Measurements from ENCODE around the gene CD300A. TPM values are rescaled to one million over a fixed set of nuclear protein-coding genes. Genes with fewer than 3 reads are reported as not detected.

CD300A gene
- total RNA-seq, 1 donor from 2014 or later: 0.71 TPM

DNA sequence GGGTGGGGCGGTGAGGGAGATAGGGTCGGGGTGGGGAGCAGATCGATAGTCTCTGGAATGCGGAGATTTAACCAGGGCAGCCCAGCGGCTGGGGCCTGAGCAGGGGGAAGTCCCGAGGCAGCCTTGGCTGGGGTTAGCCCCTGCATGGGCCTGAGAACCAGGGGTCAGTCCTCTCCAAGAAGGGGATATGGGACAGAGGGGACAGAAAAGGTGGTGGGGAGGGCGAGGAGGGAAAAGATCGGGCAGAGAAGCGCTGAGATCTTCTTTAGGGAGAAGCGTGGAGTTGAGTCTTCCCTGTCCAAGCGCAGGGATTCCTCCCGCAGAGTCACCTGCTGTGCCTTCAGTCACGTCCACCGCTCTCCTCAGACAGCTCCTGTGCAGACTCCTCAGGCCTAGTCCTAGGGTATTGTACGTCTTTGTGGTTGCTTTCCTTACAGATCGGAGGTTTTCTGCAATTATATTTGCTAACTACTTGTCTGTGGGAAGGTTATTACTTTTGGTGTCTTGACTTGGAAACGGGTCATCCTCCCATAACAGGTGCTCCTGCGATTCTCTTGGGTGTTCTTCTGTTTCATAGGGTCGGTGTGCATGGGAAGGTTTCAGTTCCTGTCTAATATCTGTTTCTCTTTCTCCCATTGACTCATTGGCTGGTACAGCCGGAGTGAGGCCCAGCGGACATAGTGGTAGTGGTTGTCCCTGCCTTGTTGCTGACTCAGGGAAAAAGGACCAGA, 952 bp downstream of the CD300A start:
- POLR2A ChIA-PET: interaction anchor here (0.5 kb wide), 1 partner anchor 23 kb away, joined by 4 read pairs; no protein-coding TSS in a partner anchor
- peak overlapping the region; percentile 4 for H3K27ac Mint-ChIP-seq
- intact Hi-C loops (cut with micrococcal nuclease): loop anchor here (2.0 kb wide), 1 partner anchor 65 kb away; no protein-coding TSS in a partner anchor
- peaks cover 6% of the 10 kb centered on the region for H3K27me3 Mint-ChIP-seq
- H3K36me3 Mint-ChIP-seq (ENCODE audit: low read depth): no peaks in the 10 kb centered on the region
- no peak for DNase-seq
- ATAC-seq (ENCODE audit: low read depth): peak; percentile 80
- H3K4me1 Mint-ChIP-seq: peaks cover 22% of the 10 kb centered on the region
- peak overlapping the region; percentile 82 for H3K4me3 Mint-ChIP-seq
- no peak for TF ChIP-seq CTCF (IDR thresholded peaks at IDR 0.05)
- no peaks in the 10 kb centered on the region for H3K9me3 Mint-ChIP-seq
- CTCF ChIA-PET: interaction anchor here (0.6 kb wide), 1 partner anchor 94 kb away, joined by 3 read pairs; no protein-coding TSS in a partner anchor

DNA sequence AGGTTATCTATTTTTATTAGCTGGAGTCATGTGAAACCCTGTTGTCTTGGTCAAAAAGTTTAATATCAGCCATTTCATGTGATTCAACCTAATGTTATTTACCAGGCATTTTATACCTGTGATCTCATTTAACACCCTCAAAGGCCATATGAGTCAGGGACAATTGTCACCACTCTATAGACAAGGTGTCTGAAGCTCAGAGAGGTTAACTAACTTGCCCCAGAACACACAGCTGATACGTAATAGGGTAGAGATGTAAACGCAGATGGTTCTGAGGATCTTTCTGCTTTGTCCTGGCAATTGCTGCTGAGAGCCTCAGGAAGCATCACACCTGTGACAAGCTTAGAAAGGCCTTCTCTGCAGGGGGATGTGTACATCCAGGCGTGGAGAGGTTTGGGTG, 4.9 kb downstream of the CD300A start:
- DNase-seq (no peak), ATAC-seq (ENCODE audit: low read depth) (no peak)
- intact Hi-C loops (cut with micrococcal nuclease): no loop called here
- Mint-ChIP-seq H3K4me1 (peaks cover 11% of the 10 kb centered on the region), H3K27me3 (peaks cover 6% of the 10 kb centered on the region), H3K4me3 (no peak overlapping the region), H3K36me3 (ENCODE audit: low read depth) (peaks cover 9% of the 10 kb centered on the region), H3K9me3 (peaks cover 9% of the 10 kb centered on the region), H3K27ac (no peak overlapping the region)
- TF ChIP-seq CTCF (IDR thresholded peaks at IDR 0.05): no peak
- POLR2A ChIA-PET: no interaction called here
- CTCF ChIA-PET: interaction anchor here (1.6 to 1.8 kb wide), 2 partner anchors 14 to 92 kb away, joined by 4 read pairs; no protein-coding TSS in a partner anchor

GRCh38 chr17:74472890-74473289, 6.5 kb downstream of the CD300A start:
- H3K4me1 Mint-ChIP-seq: peaks cover 4% of the 10 kb centered on the region
- ATAC-seq (ENCODE audit: low read depth) (no peak), DNase-seq (no peak)
- no peak overlapping the region for H3K27ac Mint-ChIP-seq
- H3K9me3 Mint-ChIP-seq: peaks cover 11% of the 10 kb centered on the region
- no peak for TF ChIP-seq CTCF (IDR thresholded peaks at IDR 0.05)
- H3K27me3 Mint-ChIP-seq: peaks cover 6% of the 10 kb centered on the region
- intact Hi-C loops (cut with micrococcal nuclease): no loop called here
- H3K4me3 Mint-ChIP-seq: no peak overlapping the region
- ChIA-PET CTCF (no interaction called here), POLR2A (no interaction called here)
- H3K36me3 Mint-ChIP-seq (ENCODE audit: low read depth): peaks cover 11% of the 10 kb centered on the region

DNA sequence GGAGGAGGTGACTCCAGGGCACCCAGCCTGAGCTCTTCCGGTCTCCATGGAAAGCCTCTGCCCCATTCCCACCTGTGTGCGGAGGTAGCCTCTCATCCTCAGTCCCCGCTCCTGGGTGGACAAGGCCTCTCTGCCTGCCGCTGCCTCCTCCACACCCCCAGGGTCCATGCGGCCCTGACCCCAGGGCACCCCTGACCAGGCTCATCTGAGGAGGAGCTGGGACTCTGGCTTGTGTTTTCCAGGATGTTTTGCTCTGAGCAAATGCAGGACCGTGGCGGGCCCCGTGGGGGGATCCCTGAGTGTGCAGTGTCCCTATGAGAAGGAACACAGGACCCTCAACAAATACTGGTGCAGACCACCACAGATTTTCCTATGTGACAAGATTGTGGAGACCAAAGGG, 6.9 kb downstream of the CD300A start:
- no peak overlapping the region for H3K27ac Mint-ChIP-seq
- peaks cover 11% of the 10 kb centered on the region for H3K9me3 Mint-ChIP-seq
- DNase-seq: no peak
- intact Hi-C loops (cut with micrococcal nuclease): no loop called here
- no peak overlapping the region for H3K4me3 Mint-ChIP-seq
- ATAC-seq (ENCODE audit: low read depth): no peak
- peaks cover 11% of the 10 kb centered on the region for H3K36me3 Mint-ChIP-seq (ENCODE audit: low read depth)
- H3K27me3 Mint-ChIP-seq: peaks cover 6% of the 10 kb centered on the region
- POLR2A ChIA-PET: no interaction called here
- peaks cover 5% of the 10 kb centered on the region for H3K4me1 Mint-ChIP-seq
- CTCF ChIA-PET: no interaction called here
- no peak for TF ChIP-seq CTCF (IDR thresholded peaks at IDR 0.05)

DNA sequence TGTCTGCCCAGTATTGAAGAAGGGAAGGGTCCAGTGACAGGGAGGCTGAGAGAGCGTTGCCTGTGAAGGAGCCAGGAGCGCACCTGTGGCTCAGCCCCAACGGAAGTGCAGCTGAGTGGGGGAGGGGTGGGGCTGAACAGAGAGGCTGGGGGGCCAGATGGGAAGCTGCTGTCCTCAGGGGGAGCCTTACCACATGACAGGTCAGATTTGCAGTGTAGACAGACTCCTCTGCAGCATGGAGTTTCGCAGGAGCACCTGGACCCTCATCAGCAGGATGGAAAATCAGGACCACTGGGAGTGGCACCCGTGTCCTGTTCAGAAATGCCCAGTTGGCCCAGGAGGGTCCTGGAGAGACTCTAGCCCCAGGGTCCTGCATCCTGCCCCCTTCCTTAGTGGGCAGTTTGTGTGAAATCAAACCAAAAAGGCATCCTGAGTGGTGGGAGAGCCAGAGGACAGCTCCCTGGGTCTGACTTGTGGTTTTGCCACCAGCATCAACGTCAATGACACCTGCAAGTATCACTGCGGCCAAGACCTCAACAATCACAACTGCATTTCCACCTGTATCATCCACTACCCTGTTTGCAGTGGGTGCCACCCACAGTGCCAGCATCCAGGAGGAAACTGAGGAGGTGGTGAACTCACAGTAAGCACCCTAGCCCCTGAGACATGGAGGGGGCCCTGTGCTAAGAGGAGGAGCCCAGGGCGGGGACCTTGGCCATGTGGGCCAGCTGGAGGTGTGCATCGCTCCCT, 7.8 kb downstream of the CD300A start:
- no peak for DNase-seq
- no peak for ATAC-seq (ENCODE audit: low read depth)
- H3K27me3 Mint-ChIP-seq: peaks cover 6% of the 10 kb centered on the region
- no peak for TF ChIP-seq CTCF (IDR thresholded peaks at IDR 0.05)
- intact Hi-C loops (cut with micrococcal nuclease): no loop called here
- ChIA-PET CTCF (no interaction called here), POLR2A (no interaction called here)
- H3K9me3 Mint-ChIP-seq: peaks cover 11% of the 10 kb centered on the region
- H3K4me1 Mint-ChIP-seq: peaks cover 14% of the 10 kb centered on the region
- H3K4me3 Mint-ChIP-seq: no peak overlapping the region
- H3K36me3 Mint-ChIP-seq (ENCODE audit: low read depth): peaks cover 11% of the 10 kb centered on the region
- no peak overlapping the region for H3K27ac Mint-ChIP-seq
